Stromal cell of bone marrow (primary cell): ENCODE results near the gene TXNDC9.
A peak's percentile ranks its signal among the peaks of the same experiment; 100 is the strongest.
"Not testable (repeated sequence)": the region's sequence is repeated elsewhere in the genome, so short reads cannot be mapped to it uniquely, and the experiment has no call there.

Experiments
- DNase-seq: peaks from one replicate; pipeline ENCODE4 v3.0.0-alpha.2; 2012; ENCODE audit warnings: low read depth

Gene TXNDC9, protein sequence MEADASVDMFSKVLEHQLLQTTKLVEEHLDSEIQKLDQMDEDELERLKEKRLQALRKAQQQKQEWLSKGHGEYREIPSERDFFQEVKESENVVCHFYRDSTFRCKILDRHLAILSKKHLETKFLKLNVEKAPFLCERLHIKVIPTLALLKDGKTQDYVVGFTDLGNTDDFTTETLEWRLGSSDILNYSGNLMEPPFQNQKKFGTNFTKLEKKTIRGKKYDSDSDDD

GRCh38 chr2:99335911-99336803 lies at the start of gene TXNDC9:
TXNDC9 (minus strand) TSS chr2:99336333; CDS start chr2:99333210, 3,123 bp downstream.
- peak; percentile 99 for DNase-seq

- DNase-seq, result no peak
Measured at GRCh38 chr2:99382143-99382542, 46.0 kb upstream of the TXNDC9 start.

DNA sequence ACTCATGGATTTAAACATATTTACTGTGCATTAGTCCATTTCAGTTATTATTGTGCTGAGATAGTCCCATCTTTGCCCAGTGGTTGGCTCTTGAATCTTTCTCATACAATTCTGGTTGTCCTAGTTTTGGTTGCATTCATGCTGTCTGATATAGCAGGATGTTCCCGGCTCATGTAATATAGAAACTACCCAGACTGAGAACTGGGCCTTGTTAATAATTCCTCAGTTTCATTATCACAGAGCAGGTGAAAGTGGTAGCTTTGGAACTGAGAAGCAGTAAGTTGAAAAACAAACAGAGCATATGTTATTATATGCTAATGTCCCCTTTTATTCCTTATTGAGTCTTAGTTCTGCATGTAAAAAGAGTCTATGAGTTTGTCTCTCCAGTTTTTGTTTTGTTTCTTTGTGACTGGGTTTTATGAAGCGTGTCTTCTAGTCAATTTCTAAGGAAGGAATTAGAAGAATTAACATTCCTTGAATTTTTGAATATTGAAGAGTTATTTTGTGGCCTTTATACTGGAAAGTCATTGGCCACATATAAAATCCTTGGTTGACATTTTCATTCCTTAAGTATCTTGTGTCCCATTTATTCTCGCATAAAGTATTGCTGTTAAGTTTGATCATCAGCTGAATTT lies 44.4 kb upstream of the TXNDC9 start:
- no peak for DNase-seq

- DNase-seq, result no peak
Measured at GRCh38 chr2:99377879-99378278, 41.7 kb upstream of the TXNDC9 start.

DNA sequence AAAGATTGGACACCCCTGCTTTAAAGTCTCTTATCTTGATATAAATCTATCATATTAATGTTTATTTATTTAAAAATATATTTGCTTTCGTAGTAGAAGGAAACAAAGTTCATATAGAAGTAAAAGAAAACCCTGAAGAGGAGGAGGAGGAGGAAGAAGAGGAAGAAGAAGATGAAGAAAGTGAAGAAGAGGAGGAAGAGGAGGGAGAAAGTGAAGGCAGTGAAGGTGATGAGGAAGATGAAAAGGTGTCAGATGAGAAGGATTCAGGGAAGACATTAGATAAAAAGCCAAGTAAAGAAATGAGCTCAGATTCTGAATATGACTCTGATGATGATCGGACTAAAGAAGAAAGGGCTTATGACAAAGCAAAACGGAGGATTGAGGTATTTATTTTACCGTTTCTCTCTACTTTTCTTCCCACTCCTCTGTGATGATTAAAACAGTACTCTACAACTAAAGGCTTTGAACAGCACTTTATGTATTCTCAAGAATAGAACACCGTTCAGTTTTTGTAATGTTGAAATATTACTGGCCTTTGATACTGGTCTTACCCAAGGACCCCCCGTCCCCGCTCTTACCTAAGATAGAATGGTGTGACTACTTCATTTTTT lies 40.2 kb upstream of the TXNDC9 start:
- no peak for DNase-seq

- DNase-seq, result no peak
Measured at GRCh38 chr2:99374747-99375146, 38.6 kb upstream of the TXNDC9 start.

GRCh38 chr2:99373144-99373543 lies 37.0 kb upstream of the TXNDC9 start:
- no peak for DNase-seq

DNA sequence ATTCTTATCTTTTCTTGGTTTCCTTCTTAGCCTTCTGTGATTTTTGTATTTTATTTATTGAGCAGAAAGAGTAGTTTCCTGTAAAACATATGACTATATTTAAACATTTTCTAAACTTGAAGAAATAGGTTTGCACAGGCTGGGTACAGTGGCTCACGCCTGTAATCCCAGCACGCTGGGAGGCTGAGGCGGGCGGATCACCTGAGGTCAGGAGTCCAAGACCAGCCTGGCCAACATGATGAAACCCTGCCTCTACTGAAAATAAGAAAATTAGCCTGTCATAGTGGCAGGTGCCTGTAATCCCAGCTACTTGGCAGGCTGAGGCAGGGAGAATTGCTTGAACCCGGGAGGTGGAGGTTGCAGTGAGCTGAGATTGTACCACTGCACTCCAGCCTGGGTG lies 32.7 kb upstream of the TXNDC9 start:
- DNase-seq, result not testable (repeated sequence)

DNA sequence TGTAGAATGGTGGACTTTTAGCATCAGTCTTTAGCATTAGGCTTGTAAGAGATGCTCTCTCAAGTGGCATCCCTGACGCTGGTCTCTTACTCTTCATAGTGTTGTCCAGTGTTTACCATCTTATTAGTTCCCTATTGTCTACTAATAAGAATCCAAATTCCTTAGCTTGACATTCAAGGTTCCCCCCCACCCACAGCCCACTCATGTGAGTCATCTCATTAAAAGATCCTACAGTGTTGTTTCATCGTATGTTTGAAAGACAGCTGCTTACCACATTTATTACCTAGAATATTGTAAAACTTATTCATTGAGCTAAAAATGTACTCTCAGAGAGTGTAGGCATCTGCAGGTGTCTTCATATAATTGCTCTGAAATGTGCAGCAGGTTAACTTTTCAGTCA lies 29.5 kb upstream of the TXNDC9 start:
- DNase-seq, result no peak

GRCh38 chr2:99356853-99357252 lies 20.7 kb upstream of the TXNDC9 start:
- DNase-seq, result no peak

DNA sequence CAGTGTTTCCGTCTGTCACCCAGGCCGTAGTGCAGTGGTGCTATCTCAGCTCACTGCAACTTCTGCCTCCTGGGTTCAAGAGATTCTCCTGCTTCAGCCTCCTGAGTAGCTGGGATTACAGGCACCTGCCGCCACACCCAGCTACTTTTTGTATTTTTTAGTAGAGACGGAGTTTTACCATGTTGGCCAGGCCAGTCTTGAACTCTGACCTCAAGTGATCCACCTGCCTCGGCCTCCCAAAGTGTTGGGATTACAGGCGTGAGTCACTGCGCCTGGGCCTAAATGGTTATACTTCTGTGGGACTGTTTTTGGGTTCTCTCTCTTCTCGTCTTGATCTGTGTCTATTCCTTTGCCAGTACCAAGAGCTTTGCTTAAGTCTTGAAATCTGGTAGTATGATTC lies 18.7 kb upstream of the TXNDC9 start:
- not testable (repeated sequence) for DNase-seq

DNA sequence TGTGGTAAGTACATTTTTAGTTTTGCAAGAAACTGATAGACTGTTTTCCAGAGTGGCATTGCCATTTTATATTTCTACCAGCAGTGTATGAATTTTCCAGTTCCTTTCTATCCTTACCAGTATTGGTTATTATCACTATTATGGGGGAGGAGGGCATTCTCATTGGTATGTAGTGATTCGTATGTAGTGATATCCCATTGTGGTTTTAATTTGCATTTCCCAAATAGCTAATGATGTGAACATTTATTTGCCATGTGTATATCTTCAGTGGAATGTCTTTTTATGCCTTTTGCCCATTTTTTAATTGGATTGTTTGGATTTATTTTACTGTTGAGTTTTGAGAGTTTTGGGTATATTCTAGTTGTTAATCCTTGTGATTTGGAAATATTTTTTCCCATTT lies 17.9 kb upstream of the TXNDC9 start:
- DNase-seq, result no peak

DNA sequence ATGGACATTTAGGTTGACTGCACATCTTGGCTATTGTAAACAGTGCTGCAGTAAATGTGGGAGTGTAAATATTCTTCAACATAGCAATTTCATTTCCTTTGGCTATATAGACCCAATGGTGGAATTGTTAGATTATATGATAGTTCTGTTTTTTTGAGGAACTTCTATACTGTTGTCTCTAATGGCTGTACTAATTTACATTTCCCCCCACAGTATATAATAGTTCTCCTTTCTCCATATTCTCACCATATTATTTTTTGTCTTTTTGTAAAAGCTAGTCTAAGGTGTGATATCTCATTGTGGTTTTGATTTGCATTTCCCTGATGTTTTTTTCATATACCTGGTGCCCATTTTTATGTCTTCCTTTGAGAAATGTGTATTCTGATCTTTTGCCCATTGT lies 14.1 kb upstream of the TXNDC9 start:
- DNase-seq, result no peak

- DNase-seq, result no peak
Measured at GRCh38 chr2:99348173-99348572, 12.0 kb upstream of the TXNDC9 start.

DNA sequence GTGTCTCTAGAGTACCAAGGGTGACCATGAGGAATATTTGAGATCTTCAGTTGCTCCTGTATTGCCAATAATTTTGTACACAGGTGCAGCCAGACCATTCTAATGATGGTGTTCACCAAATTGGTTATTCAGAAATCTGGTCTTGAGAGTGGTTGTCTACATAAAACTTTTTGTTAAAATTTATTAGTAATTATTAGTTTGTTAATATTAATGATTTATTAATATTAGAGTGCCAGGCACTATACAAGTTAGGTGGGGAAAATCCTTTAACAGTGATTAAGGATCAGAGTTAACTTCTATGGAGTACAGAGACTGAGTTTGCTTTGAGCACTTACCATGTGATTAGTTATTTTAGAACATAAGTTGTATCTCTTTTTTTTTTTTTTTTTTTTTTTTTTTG lies 10.1 kb upstream of the TXNDC9 start:
- DNase-seq, result no peak

DNA sequence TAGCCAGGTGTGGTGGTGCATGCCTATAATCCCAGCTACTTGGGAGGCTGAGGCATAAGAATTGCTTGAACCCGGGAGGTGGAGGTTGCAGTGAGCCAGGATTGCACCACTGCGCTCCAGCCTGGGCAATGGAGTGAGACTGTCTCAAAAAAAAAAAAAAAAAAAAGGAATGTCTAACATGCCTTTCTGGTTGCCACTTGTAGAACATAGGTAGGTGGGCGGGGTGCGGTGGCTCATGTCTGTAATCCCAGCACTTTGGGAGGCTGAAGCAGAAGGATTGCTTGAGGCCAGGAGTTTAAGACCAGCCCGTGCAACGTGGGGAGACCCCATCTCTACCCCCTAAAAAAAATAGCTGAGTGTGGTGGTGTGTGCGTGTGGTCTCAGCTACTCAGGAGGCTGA lies 9.3 kb upstream of the TXNDC9 start:
- not testable (repeated sequence) for DNase-seq

- DNase-seq, result no peak
Measured at GRCh38 chr2:99342536-99342935, 6.4 kb upstream of the TXNDC9 start.

- DNase-seq, result no peak
Measured at GRCh38 chr2:99340669-99341236, 4.6 kb upstream of the TXNDC9 start.

- DNase-seq, result no peak
Measured at GRCh38 chr2:99338029-99338585, 2.0 kb upstream of the TXNDC9 start.

DNA sequence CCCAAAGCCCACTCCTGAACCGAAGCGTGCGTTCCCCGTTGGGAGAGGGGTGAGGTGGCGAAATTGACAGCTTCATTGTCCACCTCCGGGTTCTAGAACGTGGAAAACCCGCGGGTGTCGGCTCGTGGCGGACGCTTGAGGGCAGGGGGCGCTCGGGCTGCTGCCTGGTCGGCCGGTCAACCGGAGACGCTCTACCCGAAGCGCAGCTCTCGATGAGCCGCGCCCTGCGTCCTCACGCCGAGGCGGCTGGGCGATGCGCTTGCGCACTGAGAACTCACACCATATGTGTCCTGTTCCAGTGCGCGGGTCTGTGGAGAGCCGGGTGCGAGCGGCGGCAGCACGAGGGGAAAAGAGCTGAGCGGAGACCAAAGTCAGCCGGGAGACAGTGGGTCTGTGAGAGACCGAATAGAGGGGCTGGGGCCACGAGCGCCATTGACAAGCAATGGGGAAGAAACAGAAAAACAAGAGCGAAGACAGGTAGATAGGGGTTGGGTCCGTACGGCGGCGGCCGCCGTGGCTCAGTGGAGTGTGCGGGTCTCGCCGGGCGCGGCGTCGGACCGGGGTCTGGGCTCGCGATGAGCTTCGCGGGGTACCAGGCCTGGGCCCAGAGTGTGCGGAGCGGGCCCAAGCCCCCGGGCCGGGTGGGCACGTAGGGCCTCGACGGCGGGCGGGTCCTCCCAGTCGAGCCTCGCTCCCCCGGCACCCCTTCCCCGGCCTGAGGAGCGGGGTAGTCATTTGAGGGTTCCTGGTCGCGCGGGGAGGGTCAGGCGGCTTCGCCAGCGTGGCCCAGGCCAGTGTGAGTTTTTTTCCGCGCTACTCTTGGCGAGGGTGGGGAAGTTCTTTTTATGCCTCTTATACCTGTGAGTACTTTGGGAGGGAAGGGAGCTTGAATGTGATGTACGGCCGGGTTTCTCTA lies 1.2 kb upstream of the TXNDC9 start, which contains the start of gene EIF5B:
EIF5B (plus strand) TSS at position 277 of the 916 bp plus-strand sequence; CDS start at position 443, 166 bp downstream.
- peak; percentile 94 for DNase-seq

DNA sequence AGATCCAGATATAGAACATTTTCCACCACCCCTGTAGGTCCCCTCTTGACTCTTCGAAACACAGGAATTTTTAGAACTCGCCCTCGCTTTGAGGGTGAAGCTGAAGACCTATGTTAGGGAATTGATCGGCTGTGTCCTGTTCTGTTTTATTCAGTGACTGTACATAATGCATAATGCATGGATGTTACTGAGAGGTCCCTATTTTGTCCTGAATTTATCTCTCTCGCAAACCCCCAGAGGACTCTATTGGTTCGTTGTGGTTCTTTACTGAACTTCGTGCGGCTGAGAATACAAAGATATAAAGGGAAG lies 625 bp upstream of the TXNDC9 start:
- DNase-seq, result no peak
